HUES6 (cell line): ENCODE measurements around the gene DNAJB11.
"Not testable (repeated sequence)": the region's sequence is repeated elsewhere in the genome, so short reads cannot be mapped to it uniquely, and the experiment has no call there.

Experiments used
- H3K27ac ChIP-seq: 2 replicates; pipeline ENCODE4 v1.7.0; 2013; ENCODE audit warnings: low read depth, mild to moderate bottlenecking, low read length, inconsistent platforms
- H3K27me3 ChIP-seq: 2 replicates; pipeline ENCODE4 v1.6.1; 2013; ENCODE audit warnings: low read length; ENCODE audit not compliant: control insufficient read depth, insufficient read depth
- H3K36me3 ChIP-seq: 2 replicates; pipeline ENCODE4 v1.6.1; 2013; ENCODE audit warnings: low read length; ENCODE audit not compliant: control insufficient read depth, insufficient read depth
- H3K4me1 ChIP-seq: 2 replicates; pipeline ENCODE4 v1.6.1; 2013; ENCODE audit warnings: low read length; ENCODE audit not compliant: control insufficient read depth, insufficient read depth
- H3K4me3 ChIP-seq: 2 replicates; pipeline ENCODE4 v1.5.1; 2013; ENCODE audit warnings: low read depth, low read length
- H3K9ac ChIP-seq: one replicate; pipeline ENCODE4 v1.6.1; 2013; ENCODE audit warnings: mild to moderate bottlenecking, low read length
- H3K9me3 ChIP-seq: 2 replicates; pipeline ENCODE4 v1.6.1; 2013; ENCODE audit warnings: low read depth, low read length; ENCODE audit not compliant: control insufficient read depth, insufficient read depth

The DNAJB11 gene

GRCh38 chr3:186634207-186634606 is 63.7 kb downstream of the DNAJB11 start:
- H3K4me3 ChIP-seq, H3K36me3 ChIP-seq, H3K4me1 ChIP-seq: not testable (repeated sequence)

More at GRCh38 chr3:186634207-186634606, 63.7 kb downstream of the DNAJB11 start:
- not testable (repeated sequence) for H3K27me3 ChIP-seq, H3K9me3 ChIP-seq, H3K9ac ChIP-seq, H3K27ac ChIP-seq
